SK-N-SH (cell line): ENCODE data around the gene SIDT2. TPM values are rescaled to one million over a fixed set of nuclear protein-coding genes. Genes with fewer than 3 reads are reported as not detected.

Source experiments
- CTCF ChIA-PET: fragments of 300-600, 350-600 bp; formaldehyde crosslinking; extraction: SDS; loops from one replicate; lab custom pipeline; 2021; lab: Yijun Ruan, JAX
- POLR2A ChIA-PET: fragments of 350-600 bp; sonication (Branson Sonifier 250); formaldehyde crosslinking; extraction: SDS; loops from one replicate; lab custom pipeline; 2020; ENCODE audit warnings: antibody characterized with exemption, inconsistent platforms; lab: Yijun Ruan, JAX
- DNase-seq: peaks from one replicate; pipeline ENCODE4 v3.0.0; 2012
- H2AFZ ChIP-seq: fragments of 200-600 bp; sonication (generic); 2 replicates; pipeline ENCODE4 v1.8.1; 2016; ENCODE audit warnings: antibody characterized with exemption, mild to moderate bottlenecking, low read depth
- H3F3A ChIP-seq: fragments of 200-600 bp; sonication (generic); replicated peaks from 2 replicates; pipeline ENCODE3; 2016; ENCODE audit warnings: antibody characterized with exemption, mild to moderate bottlenecking; ENCODE audit not compliant: insufficient read depth
- H3K27ac ChIP-seq, 2 experiments: fragments of 200-500 bp in 1 of 2; fragments of 200-600 bp in 1 of 2; sonication (Bioruptor generic) in 1 of 2; sonication (generic), shearing (Covaris generic) in 1 of 2; 2 replicates each; pipeline versions ENCODE4 v1.5.1 to v1.6.1; 2014 to 2016; ENCODE audit warnings: low read depth in 2 of 2, inconsistent platforms in 1 of 2, low read length in 1 of 2, mild to moderate bottlenecking in 1 of 2, mixed read lengths in 1 of 2
- H3K27me3 ChIP-seq: fragments of 200-600 bp; sonication (generic), shearing (Covaris generic); 2 replicates; pipeline ENCODE4 v1.6.1; 2016; ENCODE audit warnings: mixed run types; ENCODE audit not compliant: insufficient read depth
- H3K36me3 ChIP-seq, 2 experiments: fragments of 200-500 bp in 1 of 2; fragments of 200-600 bp in 1 of 2; sonication (Bioruptor generic) in 1 of 2; sonication (generic) in 1 of 2; replicated peaks in 1 of 2; 2 replicates each; pipeline versions ENCODE3 to v1.5.1; 2014 to 2016; ENCODE audit warnings: low read length in 1 of 2, mild to moderate bottlenecking in 1 of 2; ENCODE audit not compliant: insufficient read depth in 2 of 2, control insufficient read depth in 1 of 2
- H3K4me1 ChIP-seq, 2 experiments: fragments of 200-500 bp in 1 of 2; fragments of 200-600 bp in 1 of 2; sonication (Bioruptor generic) in 1 of 2; sonication (generic), shearing (Covaris generic) in 1 of 2; 2 replicates each; pipeline versions ENCODE4 v1.5.1 to v1.6.1; 2014 to 2016; ENCODE audit warnings: low read depth in 1 of 2, low read length in 1 of 2, mixed run types in 1 of 2; ENCODE audit not compliant: insufficient read depth in 2 of 2, control insufficient read depth in 1 of 2
- H3K4me2 ChIP-seq: fragments of 200-600 bp; sonication (generic), shearing (Covaris generic); 2 replicates; pipeline ENCODE4 v1.6.1; 2017; ENCODE audit warnings: mixed run types
- H3K4me3 ChIP-seq, 2 experiments: fragments of 200-500 bp in 1 of 2; fragments of 200-600 bp in 1 of 2; sonication (Bioruptor generic) in 1 of 2; sonication (generic), shearing (Covaris generic) in 1 of 2; 2 replicates each; pipeline versions ENCODE4 v1.5.1 to v1.8.1; 2014 to 2016; ENCODE audit warnings: low read depth in 2 of 2, inconsistent platforms in 1 of 2, low read length in 1 of 2, mild to moderate bottlenecking in 1 of 2, mixed read lengths in 1 of 2, moderate library complexity in 1 of 2
- H3K79me2 ChIP-seq: fragments of 200-600 bp; sonication (generic); 2 replicates; pipeline ENCODE4 v1.8.1; 2017; ENCODE audit warnings: mild to moderate bottlenecking; ENCODE audit not compliant: insufficient read depth
- H3K9ac ChIP-seq: fragments of 200-600 bp; sonication (generic); 2 replicates; pipeline ENCODE4 v1.6.1; 2017; ENCODE audit warnings: mixed run types
- H3K9me2 ChIP-seq: fragments of 200-600 bp; sonication (generic); 2 replicates; pipeline ENCODE4 v1.6.1; 2017; ENCODE audit warnings: mixed run types
- H3K9me3 ChIP-seq: fragments of 200-600 bp; sonication (generic); 2 replicates; pipeline ENCODE4 v1.6.1; 2017; ENCODE audit warnings: mixed run types, mild to moderate bottlenecking, moderate library complexity
- H4K20me1 ChIP-seq: fragments of 200-600 bp; sonication (generic); 2 replicates; pipeline ENCODE4 v1.6.1; 2017; ENCODE audit warnings: mild to moderate bottlenecking, mixed run types; ENCODE audit not compliant: insufficient read depth
- CHD2 ChIP-seq: fragments of 150-350 bp; IDR thresholded peaks from 2 replicates; pipeline ENCODE4 v1.6.1; 2018; ENCODE audit warnings: low read length; ENCODE audit not compliant: partially characterized antibody
- ELF1 ChIP-seq: IDR thresholded peaks from 2 replicates; pipeline ENCODE4 v1.4.0; 2012
- EZH2phosphoT487 ChIP-seq: fragments of 200-600 bp; sonication (generic); IDR thresholded peaks from 2 replicates; pipeline ENCODE4 v1.6.1; 2017; ENCODE audit warnings: low read depth, mixed run types, mild to moderate bottlenecking, antibody characterized with exemption, moderate library complexity, borderline replicate concordance
- FOSL2 ChIP-seq: IDR thresholded peaks from 2 replicates; pipeline ENCODE4 v1.4.0; 2012; ENCODE audit warnings: low read depth, mild to moderate bottlenecking, moderate library complexity, borderline replicate concordance
- GABPA ChIP-seq: IDR thresholded peaks from 2 replicates; pipeline ENCODE4 v1.4.0; 2012; ENCODE audit warnings: low read depth, mild to moderate bottlenecking
- GATA2 ChIP-seq: sonication (generic); formaldehyde crosslinking; IDR thresholded peaks from 2 replicates; pipeline ENCODE4 v1.5.0; 2020; ENCODE audit warnings: mild to moderate bottlenecking, missing genetic modification reagents
- MXI1 ChIP-seq: IDR thresholded peaks from 2 replicates; pipeline ENCODE4 v1.6.1; 2012; ENCODE audit warnings: mild to moderate bottlenecking, low read depth, low read length, improper control_type of control experiment
- NFIC ChIP-seq: IDR thresholded peaks from 2 replicates; pipeline ENCODE4 v1.4.0; 2012; ENCODE audit warnings: borderline replicate concordance
- RAD21 ChIP-seq: IDR thresholded peaks from 2 replicates; pipeline ENCODE4 v1.6.1; 2012; ENCODE audit warnings: mild to moderate bottlenecking, low read length
- RCOR1 ChIP-seq: fragments of 150-350 bp; IDR thresholded peaks from 2 replicates; pipeline ENCODE4 v1.6.1; 2017; ENCODE audit warnings: antibody characterized with exemption, low read length
- RFX5 ChIP-seq: IDR thresholded peaks from 2 replicates; pipeline ENCODE4 v1.6.1; 2012; ENCODE audit warnings: mild to moderate bottlenecking, improper control_type of control experiment, low read length
- RXRA ChIP-seq: IDR thresholded peaks from 2 replicates; pipeline ENCODE4 v1.4.0; 2012; ENCODE audit warnings: low read depth, mild to moderate bottlenecking, borderline replicate concordance
- SMC3 ChIP-seq: IDR thresholded peaks from 2 replicates; pipeline ENCODE4 v1.6.1; 2012; ENCODE audit warnings: low read depth, low read length, improper control_type of control experiment
- TAF1 ChIP-seq: IDR thresholded peaks from 2 replicates; pipeline ENCODE4 v1.6.1; 2012; ENCODE audit warnings: low read depth, mild to moderate bottlenecking, low read length, moderate library complexity, borderline replicate concordance
- ZBTB33 ChIP-seq: IDR thresholded peaks from 2 replicates; pipeline ENCODE4 v1.4.0; 2012; ENCODE audit warnings: low read depth, borderline replicate concordance
- WGBS: methylation state at CpG from one replicate; pipeline ENCODE4 v1.1.6; 2017; ENCODE audit warnings: low lambda C conversion rate; 5-methylcytosine and 5-hydroxymethylcytosine counted together
- polyA plus RNA-seq, 3 experiments: library from polyadenylated mRNA; depleted of rRNA; stranded (reverse); fragments of >200 nt; gene quantifications; 2 replicates each; pipeline ENCODE4 v1.2.3, GENCODE V29; 2012
- TF ChIP-seq, protein P1 (sequence below): IDR thresholded peaks from 2 replicates; pipeline ENCODE4 v1.4.0; 2012; ENCODE audit warnings: low read depth
- TF ChIP-seq, protein P2 (sequence below): fragments of 200-600 bp; sonication (generic); IDR thresholded peaks from 2 replicates; pipeline ENCODE4 v1.6.1; 2017; ENCODE audit warnings: antibody characterized with exemption, mild to moderate bottlenecking, moderate library complexity

SIDT2 gene
- polyA plus RNA-seq, 1 of the 3 experiments (the other 2 are of a cell fraction): 17.5 TPM

DNA sequence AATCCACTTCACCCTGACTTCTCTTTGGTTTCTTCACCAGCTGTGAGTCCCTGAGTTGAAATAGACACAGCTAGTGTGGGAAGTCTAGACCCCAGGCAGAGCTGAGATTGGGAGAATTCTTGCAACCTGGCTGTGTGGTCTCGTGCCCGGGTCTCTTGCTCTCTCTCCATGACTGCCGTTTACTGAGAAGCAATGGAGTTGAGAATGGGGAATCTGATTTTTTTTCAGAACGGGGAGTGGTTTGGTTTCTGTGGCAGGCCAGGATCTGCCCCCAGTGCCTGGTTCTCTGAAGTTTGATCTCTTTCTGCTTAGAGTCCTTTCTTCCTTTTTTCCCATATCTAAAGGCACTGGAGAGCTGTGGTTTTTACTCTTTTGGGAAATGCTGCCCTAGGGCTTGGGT lies 1.5 kb downstream of the SIDT2 start:
- H3K27me3 ChIP-seq: no peaks in the 10 kb centered on the region
- H3K9ac ChIP-seq: no peak overlapping the region; the same call in 1 of the 2 replicates
- DNase-seq: peak; percentile 15
- H4K20me1 ChIP-seq: no peaks in the 10 kb centered on the region
- peaks cover 8 to 14% of the 10 kb centered on the region in 2 experiments for H3K36me3 ChIP-seq
- no peaks in the 10 kb centered on the region for H3K9me2 ChIP-seq
- WGBS: 85% methylated on average over 4 of the region's 4 CpGs
- peak overlapping the region; percentile 76 to 77; a peak in 3 of 4 replicates for H3K4me3 ChIP-seq
- peak overlapping the region in 1 of 2 experiments; percentile 42; a peak in 1 of 4 replicates for H3K27ac ChIP-seq
- TF ChIP-seq CHD2 (no peak), RXRA (no peak), GATA2 (CRISPR knock-in tag) (no peak), RAD21 (no peak), TAF1 (no peak), MXI1 (no peak), GABPA (no peak), FOSL2 (no peak), ELF1 (no peak), RFX5 (no peak), RCOR1 (no peak), EZH2phosphoT487 (no peak)
- TF ChIP-seq, protein P1, sequence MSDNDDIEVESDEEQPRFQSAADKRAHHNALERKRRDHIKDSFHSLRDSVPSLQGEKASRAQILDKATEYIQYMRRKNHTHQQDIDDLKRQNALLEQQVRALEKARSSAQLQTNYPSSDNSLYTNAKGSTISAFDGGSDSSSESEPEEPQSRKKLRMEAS: no peak
- TF ChIP-seq, all 33 proteins: peak for 0
- Histone ChIP-seq H3F3A (peaks cover 16% of the 10 kb centered on the region), H3K79me2 (peaks cover 11% of the 10 kb centered on the region; the same call in 1 of the 2 replicates), H3K4me2 (peak overlapping the region; percentile 99), H2AFZ (peak overlapping the region; percentile 56; the same call in 1 of the 2 replicates), H3K9me3 (no peaks in the 10 kb centered on the region), H3K4me1 (peaks cover 10 to 20% of the 10 kb centered on the region in 2 experiments; a peak in 2 of 4 replicates)
- POLR2A ChIA-PET: interaction anchor here (1.4 kb wide), 1 partner anchor 17 kb away, joined by 3 read pairs; no protein-coding TSS in a partner anchor
- CTCF ChIA-PET: interaction anchor here (1.0 to 6.4 kb wide), 9 partner anchors 14 to 389 kb away, joined by 3 to 54 read pairs (median 6); partner anchors contain the start of genes APOA5, PCSK7 and RNF214

DNA sequence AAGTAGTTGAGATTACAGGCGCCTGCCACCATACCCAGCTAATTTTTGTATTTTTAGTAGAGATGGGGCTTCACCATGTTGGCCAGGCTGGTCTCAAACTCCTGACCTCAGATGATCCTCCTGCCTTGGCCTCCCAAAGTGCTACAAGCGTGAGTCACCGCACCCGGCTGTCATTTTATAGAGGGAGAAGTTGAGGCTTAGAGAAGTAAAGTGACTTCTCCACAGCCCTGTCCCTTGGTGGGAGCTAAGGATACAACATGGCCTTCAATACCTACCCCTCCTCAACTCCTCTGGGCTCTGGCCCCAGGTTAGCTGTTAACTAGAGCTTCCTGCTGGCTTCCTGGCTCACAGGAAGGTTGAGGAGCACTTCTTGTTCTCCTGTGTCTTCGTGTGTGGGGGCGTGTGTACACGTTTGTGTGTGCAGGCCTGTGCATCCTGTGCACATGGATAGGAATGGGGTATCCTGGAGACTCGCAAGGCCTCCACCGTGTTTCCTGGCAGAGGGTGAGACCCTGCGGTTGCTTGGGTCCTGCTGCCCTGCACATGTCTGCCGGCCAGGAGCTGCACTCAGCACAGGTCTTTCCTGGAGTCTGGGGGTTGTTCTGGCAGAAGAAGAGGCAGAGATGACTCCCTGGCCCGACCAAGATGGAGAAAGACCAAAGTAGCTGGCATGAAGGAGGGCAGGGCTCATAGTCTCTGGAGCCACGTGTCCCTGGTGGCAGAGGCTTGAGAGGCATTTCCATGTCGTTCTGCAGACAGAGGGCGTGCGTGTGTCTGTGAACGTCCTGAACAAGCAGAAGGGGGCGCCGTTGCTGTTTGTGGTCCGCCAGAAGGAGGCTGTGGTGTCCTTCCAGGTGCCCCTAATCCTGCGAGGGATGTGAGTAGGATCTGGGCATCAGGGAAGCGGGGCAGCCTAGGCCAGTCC lies 2.4 kb downstream of the SIDT2 start:
- no peaks in the 10 kb centered on the region for H3K9me3 ChIP-seq
- POLR2A ChIA-PET: interaction anchor here (1.4 kb wide), 1 partner anchor 16 kb away, joined by 3 read pairs; no protein-coding TSS in a partner anchor
- peaks cover 11% of the 10 kb centered on the region; the same call in 1 of the 2 replicates for H3K79me2 ChIP-seq
- no peak for TF ChIP-seq ZBTB33
- peak; percentile 27 for TF ChIP-seq RAD21
- TF ChIP-seq NFIC: no peak
- TF ChIP-seq, protein P1: 0 out of 2 replicates have a peak, but pooled peaks have one; percentile 38
- TF ChIP-seq, protein P2, sequence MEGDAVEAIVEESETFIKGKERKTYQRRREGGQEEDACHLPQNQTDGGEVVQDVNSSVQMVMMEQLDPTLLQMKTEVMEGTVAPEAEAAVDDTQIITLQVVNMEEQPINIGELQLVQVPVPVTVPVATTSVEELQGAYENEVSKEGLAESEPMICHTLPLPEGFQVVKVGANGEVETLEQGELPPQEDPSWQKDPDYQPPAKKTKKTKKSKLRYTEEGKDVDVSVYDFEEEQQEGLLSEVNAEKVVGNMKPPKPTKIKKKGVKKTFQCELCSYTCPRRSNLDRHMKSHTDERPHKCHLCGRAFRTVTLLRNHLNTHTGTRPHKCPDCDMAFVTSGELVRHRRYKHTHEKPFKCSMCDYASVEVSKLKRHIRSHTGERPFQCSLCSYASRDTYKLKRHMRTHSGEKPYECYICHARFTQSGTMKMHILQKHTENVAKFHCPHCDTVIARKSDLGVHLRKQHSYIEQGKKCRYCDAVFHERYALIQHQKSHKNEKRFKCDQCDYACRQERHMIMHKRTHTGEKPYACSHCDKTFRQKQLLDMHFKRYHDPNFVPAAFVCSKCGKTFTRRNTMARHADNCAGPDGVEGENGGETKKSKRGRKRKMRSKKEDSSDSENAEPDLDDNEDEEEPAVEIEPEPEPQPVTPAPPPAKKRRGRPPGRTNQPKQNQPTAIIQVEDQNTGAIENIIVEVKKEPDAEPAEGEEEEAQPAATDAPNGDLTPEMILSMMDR: peak; percentile 53
- peak; percentile 56; the same call in 1 of the 2 replicates for TF ChIP-seq MXI1
- TF ChIP-seq SMC3: peak; percentile 42; the same call in 1 of the 2 replicates
- TF ChIP-seq, all 33 proteins: peak for 5
- Histone ChIP-seq H2AFZ (no peak overlapping the region), H3K27ac (no peak overlapping the region), H3F3A (peaks cover 10% of the 10 kb centered on the region), H3K4me2 (no peak overlapping the region), H3K4me3 (no peak overlapping the region; a peak in 1 of 4 replicates), H3K9me2 (no peaks in the 10 kb centered on the region), H3K36me3 (peaks cover 8 to 14% of the 10 kb centered on the region in 2 experiments), H3K4me1 (peaks cover 10 to 20% of the 10 kb centered on the region in 2 experiments; a peak in 2 of 4 replicates), H3K27me3 (no peaks in the 10 kb centered on the region), H3K9ac (no peak overlapping the region), H4K20me1 (no peaks in the 10 kb centered on the region)
- DNase-seq: peak; percentile 71
- CTCF ChIA-PET: interaction anchor here (0.5 to 6.4 kb wide), 14 partner anchors 8 to 1281 kb away, joined by 3 to 54 read pairs (median 4); partner anchors contain the start of genes APOA5, PAFAH1B2, PCSK7 and RNF214
- 69% methylated on average over 20 of the region's 22 CpGs for WGBS
